Right kidney (tissue), 1 donor: ENCODE data around the gene DSE.

Source experiments
- DNase-seq: peaks from one replicate; pipeline ENCODE4 v3.0.0-alpha.2; 2016

The DSE gene

GRCh38 chr6:116447052-116447451 is 76.3 kb downstream of the DSE start:
- DNase-seq = no peak

- no peak for DNase-seq
Measured at GRCh38 chr6:116447496-116448011, 76.8 kb downstream of the DSE start.

- DNase-seq = no peak
Measured at GRCh38 chr6:116449565-116449964, 78.8 kb downstream of the DSE start.

GRCh38 chr6:116450185-116450710 is 79.5 kb downstream of the DSE start:
- DNase-seq = no peak

GRCh38 chr6:116450769-116451740 is 80.3 kb downstream of the DSE start:
- no peak for DNase-seq

- DNase-seq = no peak
Measured at GRCh38 chr6:116451916-116452315, 81.2 kb downstream of the DSE start.

- no peak for DNase-seq
Measured at GRCh38 chr6:116452531-116452930, 81.8 kb downstream of the DSE start.

GRCh38 chr6:116456106-116456505 is 85.4 kb downstream of the DSE start:
- no peak for DNase-seq

GRCh38 chr6:116456927-116457326 is 86.2 kb downstream of the DSE start:
- no peak for DNase-seq

- no peak for DNase-seq
Measured at GRCh38 chr6:116458264-116458663, 87.5 kb downstream of the DSE start.

- no peak for DNase-seq
Measured at GRCh38 chr6:116459927-116460326, 89.2 kb downstream of the DSE start.

GRCh38 chr6:116461331-116461931 is 90.7 kb downstream of the DSE start, which contains the start of gene CALHM6:
CALHM6 (plus strand) TSS chr6:116461375; CDS start chr6:116461930, 555 bp downstream.
- DNase-seq = no peak

- peak; percentile 91 for DNase-seq
Measured at GRCh38 chr6:116461932-116462885, 91.5 kb downstream of the DSE start.

- DNase-seq = no peak
Measured at GRCh38 chr6:116463301-116463700, 92.6 kb downstream of the DSE start.

- no peak for DNase-seq
Measured at GRCh38 chr6:116465246-116465645, 94.5 kb downstream of the DSE start.

GRCh38 chr6:116467096-116467495 is 96.3 kb downstream of the DSE start:
- no peak for DNase-seq

GRCh38 chr6:116467514-116467913 is 96.8 kb downstream of the DSE start:
- DNase-seq = no peak

- DNase-seq = no peak
Measured at GRCh38 chr6:116468293-116468692, 97.5 kb downstream of the DSE start.

GRCh38 chr6:116471531-116471930 is 100.8 kb downstream of the DSE start:
- DNase-seq = no peak

- DNase-seq = no peak
Measured at GRCh38 chr6:116472706-116473105, 102.0 kb downstream of the DSE start.

GRCh38 chr6:116475141-116475540 is 104.4 kb downstream of the DSE start:
- no peak for DNase-seq
